ENCODE data around the gene ATP2B2.
"Not testable (repeated sequence)": the region's sequence is repeated elsewhere in the genome, so short reads cannot be mapped to it uniquely, and the experiment has no call there.

Gene ATP2B2

DNA sequence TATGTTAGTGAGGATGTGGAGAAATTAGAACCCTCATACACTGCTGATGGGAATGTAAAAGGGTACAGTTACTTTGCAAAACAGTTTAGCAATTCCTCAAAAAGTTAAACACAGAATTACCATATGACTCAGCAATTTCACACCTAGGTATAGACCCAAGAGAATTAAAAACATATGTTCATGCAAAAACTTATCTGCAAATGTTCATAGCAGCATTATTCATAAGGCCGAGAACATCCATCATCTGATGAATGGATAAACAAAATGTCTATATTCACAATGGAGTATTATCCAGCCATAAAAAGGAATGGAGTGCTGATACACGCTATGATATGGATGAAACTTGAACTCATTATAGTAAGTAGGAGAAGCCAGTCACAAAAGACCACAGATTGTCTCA lies 194.8 kb downstream of the ATP2B2 start:
- no peak for DNase-seq

GRCh38 chr3:10309736-10310135 lies 195.7 kb downstream of the ATP2B2 start:
- DNase-seq, result no peak

GRCh38 chr3:10308678-10309077 lies 196.7 kb downstream of the ATP2B2 start:
- no peak for DNase-seq

- no peak for DNase-seq
Observed at GRCh38 chr3:10306156-10306555, 199.2 kb downstream of the ATP2B2 start.

DNA sequence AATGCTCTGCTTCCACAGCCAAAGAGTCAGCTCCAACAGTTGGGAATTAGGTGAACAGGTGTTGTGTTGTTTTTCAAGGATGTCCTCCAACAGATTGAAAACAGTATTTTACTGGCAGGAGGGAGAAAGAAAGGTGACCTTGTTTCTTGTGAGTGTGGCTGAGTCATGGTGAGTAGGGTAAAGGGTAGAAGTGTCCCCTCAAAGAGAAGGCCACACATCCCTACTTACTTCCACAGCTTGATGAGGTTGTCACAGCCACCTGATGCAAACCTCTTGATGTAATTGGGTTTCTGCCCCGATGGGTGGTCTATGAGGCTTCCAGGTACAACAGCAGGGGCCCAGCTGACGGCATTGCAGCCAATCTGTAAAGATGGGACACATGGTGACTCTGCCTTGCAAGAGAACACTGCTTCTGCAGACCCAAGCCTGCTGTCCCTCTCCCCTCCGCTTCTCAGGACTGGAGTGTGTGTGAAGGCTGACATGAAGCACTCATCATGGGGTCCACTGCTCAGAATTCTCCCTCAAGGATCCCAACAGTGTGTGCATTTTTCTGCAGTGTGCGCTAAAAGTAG lies 200.0 kb downstream of the ATP2B2 start:
- no peak for DNase-seq

DNA sequence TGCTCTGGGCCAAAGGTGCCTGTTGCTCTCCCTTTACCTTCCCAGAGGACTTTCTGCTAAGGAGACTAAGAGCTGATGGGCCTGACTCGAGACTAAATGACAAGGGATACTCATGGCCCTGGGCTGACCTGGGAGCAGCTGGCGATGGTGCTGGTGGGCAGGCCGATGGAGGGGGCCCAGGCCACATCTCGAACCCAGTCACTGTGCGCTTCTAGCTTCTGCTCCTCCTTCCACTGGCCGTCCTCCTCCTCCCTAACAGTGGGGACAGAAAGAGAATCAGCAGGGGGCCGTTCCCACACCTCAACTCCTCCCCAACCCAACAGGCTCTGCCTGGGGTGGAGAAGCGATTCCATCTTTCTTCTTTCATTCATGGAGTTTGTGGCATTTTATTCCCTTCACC lies 200.5 kb downstream of the ATP2B2 start:
- no peak for DNase-seq

DNA sequence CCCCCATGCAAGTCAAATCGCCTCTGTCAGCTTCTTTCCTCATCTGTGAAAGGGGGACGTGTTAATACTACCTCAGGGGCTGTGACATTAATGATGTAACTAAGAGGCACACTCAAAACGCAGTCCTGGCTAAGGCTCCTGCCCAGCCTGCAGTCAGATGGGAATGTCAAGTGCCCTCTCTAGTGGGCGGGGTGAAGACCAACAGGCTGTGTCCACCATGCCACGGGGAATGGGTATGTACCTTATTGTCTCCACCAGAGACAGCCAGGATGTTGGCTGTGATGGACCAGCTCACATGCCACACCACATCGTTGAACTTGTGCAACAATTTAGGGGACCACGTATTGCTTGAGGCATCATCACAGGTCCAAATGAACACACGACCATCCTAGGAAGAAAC lies 201.6 kb downstream of the ATP2B2 start:
- no peak for DNase-seq

- DNase-seq, result no peak
Observed at GRCh38 chr3:10303105-10303504, 202.3 kb downstream of the ATP2B2 start.

DNA sequence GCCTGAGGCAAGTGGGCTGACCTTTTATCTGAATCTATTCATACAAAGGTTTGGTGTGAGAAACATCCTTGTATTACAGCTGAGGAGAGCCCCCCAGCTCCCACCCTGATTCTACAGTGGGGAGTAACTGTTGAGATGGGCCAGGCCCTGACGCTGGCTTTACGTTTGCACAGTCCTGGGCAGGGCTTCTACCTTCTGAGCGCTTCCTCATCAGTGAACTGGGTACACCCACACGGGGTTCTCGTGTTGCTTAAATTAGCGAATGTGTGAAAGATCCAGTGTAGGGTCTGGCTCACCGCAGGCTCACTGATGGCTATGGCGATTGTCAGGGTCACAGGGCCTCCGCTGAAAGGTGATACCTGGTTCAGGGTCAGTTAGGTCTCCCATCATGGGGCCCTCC lies 205.3 kb downstream of the ATP2B2 start:
- no peak for DNase-seq

GRCh38 chr3:10299679-10300078 lies 205.7 kb downstream of the ATP2B2 start:
- no peak for DNase-seq

DNA sequence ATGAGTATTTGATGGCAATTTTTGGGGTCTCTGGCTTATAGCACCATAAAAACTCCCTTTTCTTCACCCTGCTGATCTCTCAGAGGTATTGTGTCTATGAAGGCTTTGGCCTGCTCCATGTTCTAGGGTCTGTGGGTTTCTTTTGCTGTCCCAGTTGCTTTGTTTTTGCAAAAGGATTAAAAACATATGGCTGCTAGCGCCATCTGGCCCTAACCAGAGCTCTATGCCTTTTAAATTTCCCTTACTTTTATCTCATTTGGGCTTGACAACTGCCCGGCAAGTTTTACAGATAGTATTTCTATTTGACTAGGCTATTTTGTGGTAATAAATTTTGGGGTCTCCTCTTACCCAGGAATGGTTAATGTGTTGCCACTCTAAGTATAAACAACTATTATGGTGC lies 206.2 kb downstream of the ATP2B2 start:
- DNase-seq, result no peak

DNA sequence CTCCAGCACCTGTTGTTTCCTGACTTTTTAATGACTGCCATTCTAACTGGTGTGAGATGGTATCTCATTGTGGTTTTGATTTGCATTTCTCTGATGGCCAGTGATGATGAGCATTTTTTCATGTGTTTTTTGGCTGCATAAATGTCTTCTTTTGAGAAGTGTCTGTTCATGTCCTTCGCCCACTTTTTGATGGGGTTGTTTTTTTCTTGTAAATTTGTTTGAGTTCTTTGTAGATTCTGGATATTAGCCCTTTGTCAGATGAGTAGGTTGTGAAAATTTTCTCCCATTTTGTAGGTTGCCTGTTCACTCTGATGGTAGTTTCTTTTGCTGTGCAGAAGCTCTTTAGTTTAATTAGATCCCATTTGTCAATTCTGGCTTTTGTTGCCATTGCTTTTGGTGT lies 207.3 kb downstream of the ATP2B2 start:
- not testable (repeated sequence) for DNase-seq

DNA sequence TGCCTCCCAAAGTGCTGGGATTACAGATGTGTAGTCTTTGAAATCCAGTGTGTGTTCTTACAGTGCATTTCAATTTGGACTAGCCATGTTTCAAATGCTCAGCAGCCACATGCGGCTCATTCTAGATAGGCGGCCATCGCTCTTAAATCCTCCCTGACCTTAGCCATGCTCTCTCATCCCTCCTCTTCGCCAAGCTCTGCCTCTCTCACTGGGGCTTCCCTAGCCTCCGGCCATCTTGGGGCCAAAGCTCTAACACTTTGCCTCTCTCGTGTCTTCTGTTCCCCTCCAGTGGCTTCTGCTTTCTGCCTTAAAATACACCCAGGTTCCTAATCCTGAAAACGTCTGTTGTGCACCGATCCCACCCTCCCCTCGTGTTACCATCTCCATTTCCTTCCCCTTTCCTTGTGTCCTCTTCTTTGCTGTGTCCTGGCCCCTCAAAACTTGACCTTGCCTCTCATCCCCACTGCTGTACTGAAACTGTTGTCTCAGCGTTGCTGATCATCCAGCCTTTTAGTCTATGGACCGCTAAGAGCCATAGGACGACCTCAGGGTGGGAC lies 211.3 kb downstream of the ATP2B2 start:
- DNase-seq, result no peak

GRCh38 chr3:10292505-10293419 lies 212.6 kb downstream of the ATP2B2 start, which contains the start of gene GHRL:
Gene GHRL, minus strand, starts transcription at chr3:10292947. Its CDS starts 2,767 bp downstream, at chr3:10290180.
- no peak for DNase-seq

DNA sequence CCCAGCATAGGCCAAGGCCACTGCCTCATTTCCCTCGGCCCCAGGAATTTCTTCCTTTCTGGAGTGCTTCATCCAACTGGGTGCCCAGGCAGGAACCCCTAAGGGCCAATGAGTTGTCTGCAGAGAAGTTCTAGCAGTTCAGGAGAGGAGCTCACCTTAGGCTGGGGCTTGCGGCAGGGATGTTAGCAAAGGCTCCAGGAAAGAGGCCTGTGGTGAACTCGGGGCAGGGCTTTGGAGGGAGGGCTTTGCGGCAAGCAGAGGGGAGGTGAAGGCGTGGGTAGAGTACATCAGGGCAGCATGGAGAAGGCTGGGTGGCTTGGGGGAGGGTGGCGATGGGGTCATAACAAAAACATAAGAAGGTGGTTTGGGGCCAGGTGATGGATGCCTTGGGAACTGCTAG lies 213.7 kb downstream of the ATP2B2 start:
- DNase-seq, result no peak

DNA sequence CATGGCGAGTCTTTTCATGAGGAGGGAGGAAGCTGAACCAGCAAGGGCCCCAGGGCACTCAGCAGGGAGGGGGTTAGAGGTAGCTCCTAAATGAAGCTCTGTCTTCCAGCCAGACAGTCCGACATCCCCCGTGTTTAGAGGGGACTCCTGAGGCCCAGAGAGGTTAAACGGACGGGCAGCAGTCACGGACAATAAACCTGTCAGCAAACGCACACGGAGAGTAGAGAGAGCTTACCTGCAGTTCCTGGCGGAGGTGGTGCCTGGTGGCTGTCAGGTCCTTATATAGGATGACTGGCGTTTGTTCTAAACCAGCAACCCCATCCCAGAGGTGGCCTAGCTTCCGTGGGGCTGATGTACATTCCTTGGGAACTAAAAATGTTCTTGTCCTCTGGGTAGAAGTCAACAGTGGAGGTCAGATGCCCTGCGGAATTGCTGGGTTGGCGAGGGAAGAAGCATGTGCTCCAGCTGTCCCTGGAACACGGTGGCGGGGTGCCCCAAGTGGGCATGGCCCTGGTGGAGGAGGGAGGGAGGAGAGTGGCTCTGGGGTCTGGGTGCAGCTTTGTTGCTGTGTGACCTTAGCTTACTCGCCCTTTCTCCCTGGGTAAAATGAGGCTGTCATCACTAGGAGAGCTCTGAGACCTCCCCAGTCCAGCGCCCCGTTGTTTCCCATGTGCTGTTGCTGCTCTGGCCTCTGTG lies 214.8 kb downstream of the ATP2B2 start:
- no peak for DNase-seq

DNA sequence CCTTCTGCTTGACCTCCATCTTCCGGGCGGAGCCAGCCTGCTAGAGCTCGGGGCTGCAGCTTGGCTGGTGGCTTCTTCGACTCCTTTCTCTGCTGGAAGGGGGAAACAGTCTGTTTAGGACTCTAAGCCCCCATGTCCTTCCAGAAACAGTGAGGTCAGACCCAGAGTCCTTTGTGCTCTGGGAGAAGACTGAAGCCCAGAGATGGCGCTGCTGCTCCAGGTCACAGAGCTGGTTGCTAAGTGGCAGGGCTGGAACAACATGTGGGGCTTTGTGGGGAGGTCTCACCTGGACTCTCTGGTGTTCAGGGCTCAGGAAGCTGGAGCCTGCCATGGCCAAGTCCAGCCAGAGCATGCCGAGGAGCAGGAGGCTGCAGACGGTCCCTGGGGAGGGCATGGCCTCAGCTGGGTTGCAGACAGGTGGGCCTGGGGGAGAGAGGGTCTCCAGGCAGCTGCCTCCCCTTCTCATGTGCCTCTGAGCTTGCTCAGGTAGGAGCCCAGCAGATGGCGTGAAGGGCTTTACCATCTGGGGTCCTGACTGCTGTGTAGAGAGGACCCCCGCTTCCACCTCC lies 215.5 kb downstream of the ATP2B2 start:
- no peak for DNase-seq

DNA sequence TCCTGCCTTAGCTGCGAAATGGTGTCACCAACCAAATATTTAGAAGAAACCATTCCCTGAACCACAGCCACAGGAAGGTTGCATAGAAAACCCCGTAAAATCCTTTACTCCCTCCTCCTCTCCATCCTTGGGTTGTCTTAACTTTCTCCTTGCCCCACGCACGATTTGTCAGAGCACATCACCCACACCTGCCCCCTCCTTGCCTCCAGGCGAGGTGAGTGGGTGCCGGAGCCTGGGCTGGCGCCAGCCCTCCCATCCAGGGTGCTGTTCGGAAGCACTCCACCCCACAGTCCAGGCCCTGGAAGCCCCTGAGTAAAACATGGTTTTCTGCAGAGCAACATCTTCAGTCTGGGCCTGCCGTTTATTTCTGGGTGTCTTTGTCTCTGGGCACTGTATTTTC lies 216.3 kb downstream of the ATP2B2 start:
- no peak for DNase-seq

- DNase-seq, result no peak
Observed at GRCh38 chr3:10288575-10288960, 216.8 kb downstream of the ATP2B2 start.

DNA sequence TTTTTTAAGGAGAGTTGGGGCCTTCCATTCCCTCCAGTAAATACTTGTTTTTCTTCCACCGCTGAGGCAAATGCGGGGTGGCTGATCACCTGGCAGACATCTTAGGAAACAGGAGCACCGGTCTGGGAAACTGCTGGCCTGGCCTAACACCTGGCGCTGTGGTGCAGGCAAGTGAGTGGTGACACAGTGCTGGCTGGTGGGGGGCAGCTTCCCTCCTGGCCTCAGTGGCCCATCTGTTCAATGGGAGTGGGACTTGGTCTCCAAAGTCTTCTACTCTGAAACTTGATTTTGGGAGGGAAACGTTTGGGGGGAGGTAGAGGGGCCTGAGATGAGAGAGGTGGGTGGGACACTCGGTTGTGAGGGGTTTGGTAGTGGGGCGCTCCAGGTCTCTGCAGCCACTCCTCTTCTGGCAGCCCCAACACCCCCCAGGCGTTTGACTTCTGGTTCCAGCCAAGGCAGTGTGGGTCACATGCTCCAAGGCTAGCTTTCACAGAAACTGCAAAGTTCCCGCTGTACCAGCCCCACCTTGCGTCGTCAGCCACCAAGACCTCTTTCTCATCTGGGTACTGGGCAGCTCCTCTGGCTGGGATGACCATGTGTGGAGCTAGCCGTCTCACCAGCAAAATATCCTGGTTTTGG lies 217.3 kb downstream of the ATP2B2 start:
- no peak for DNase-seq
